Liver (tissue), 3 donors: ENCODE data around the gene ANO10.

Experiments
- ATF3 ChIP-seq: IDR thresholded peaks from 2 replicates; pipeline ENCODE4 v1.6.1; 2016; ENCODE audit warnings: antibody characterized with exemption
- CTCF ChIP-seq: fragments of 150-350 bp; IDR thresholded peaks from 2 replicates; pipeline ENCODE4 v1.5.1; 2017; ENCODE audit warnings: improper control_type of control experiment, low read depth, low read length; ENCODE audit not compliant: missing input control
- EGR1 ChIP-seq, 2 donors: IDR thresholded peaks; 2 replicates each; pipeline ENCODE4 v1.6.1; 2016 to 2018; ENCODE audit warnings: antibody characterized with exemption in 2 of 2, low read depth in 2 of 2
- GABPA ChIP-seq, 2 donors: IDR thresholded peaks in 1 of 2; conservative IDR thresholded peaks in 1 of 2; 2 replicates each; pipeline ENCODE4 v1.6.1; 2016; ENCODE audit warnings: antibody characterized with exemption in 2 of 2, mild to moderate bottlenecking in 1 of 2, moderate library complexity in 1 of 2
- JUND ChIP-seq, 2 donors: IDR thresholded peaks; 2 replicates each; pipeline ENCODE4 v1.6.1; 2016; ENCODE audit warnings: antibody characterized with exemption in 2 of 2
- MAX ChIP-seq: IDR thresholded peaks from 2 replicates; pipeline ENCODE4 v1.6.1; 2016; ENCODE audit warnings: antibody characterized with exemption
- RAD21 ChIP-seq, 2 donors: IDR thresholded peaks; 2 replicates each; pipeline ENCODE4 v1.6.1; 2016; ENCODE audit warnings: antibody characterized with exemption in 2 of 2, mild to moderate bottlenecking in 2 of 2
- RXRA ChIP-seq, 2 donors: IDR thresholded peaks; 2 replicates each; pipeline ENCODE4 v1.6.1; 2017 to 2018; ENCODE audit warnings: antibody characterized with exemption in 2 of 2, mild to moderate bottlenecking in 1 of 2
- SP1 ChIP-seq: IDR thresholded peaks from 2 replicates; pipeline ENCODE4 v1.6.1; 2018; ENCODE audit warnings: antibody characterized with exemption, mild to moderate bottlenecking
- TAF1 ChIP-seq: conservative IDR thresholded peaks from 2 replicates; pipeline ENCODE4 v1.6.1; 2016; ENCODE audit warnings: antibody characterized with exemption, mild to moderate bottlenecking
- YY1 ChIP-seq: IDR thresholded peaks from 2 replicates; pipeline ENCODE4 v1.6.1; 2016; ENCODE audit warnings: antibody characterized with exemption, mild to moderate bottlenecking
- ZBTB33 ChIP-seq: IDR thresholded peaks from 2 replicates; pipeline ENCODE4 v1.6.1; 2016; ENCODE audit warnings: antibody characterized with exemption
- donor health status: healthy.
- donor health status: healthy.

- TF ChIP-seq EGR1 (IDR thresholded peaks at IDR 0.05; ENCODE audit: low read depth in 2 of 2) (no peak), CTCF (no peak), ZBTB33 (no peak), GABPA (IDR thresholded peaks at IDR 0.05 in 1 of 2, conservative IDR thresholded peaks at IDR 0.05 in 1 of 2) (no peak), MAX (no peak), RXRA (IDR thresholded peaks at IDR 0.05) (no peak), YY1 (no peak), RAD21 (IDR thresholded peaks at IDR 0.05) (no peak), SP1 (no peak), TAF1 (no peak), JUND (IDR thresholded peaks at IDR 0.05) (no peak), ATF3 (no peak)
These were observed 286.0 kb downstream of the ANO10 start for GRCh38 chr3:43335799-43336198.
